GM18951 (cell line): Measurements from ENCODE around the gene HTRA1.

ENCODE experiments used
- POLR2A ChIP-seq: IDR thresholded peaks from 4 replicates; pipeline ENCODE4 v1.6.1; 2011; ENCODE audit warnings: mild to moderate bottlenecking; ENCODE audit not compliant: insufficient read length, insufficient read depth; ENCODE audit errors: extremely low read depth
- in situ Hi-C: fragments of 300-500 bp; cut with MboI; formaldehyde crosslinking; loops from one replicate; pipeline ENCODE4 v1.12.0; 2022; ENCODE audit warnings: low sequenced_read_pairs, mixed read lengths, inconsistent platforms; ENCODE audit not compliant: unreplicated experiment

HTRA1 gene

DNA sequence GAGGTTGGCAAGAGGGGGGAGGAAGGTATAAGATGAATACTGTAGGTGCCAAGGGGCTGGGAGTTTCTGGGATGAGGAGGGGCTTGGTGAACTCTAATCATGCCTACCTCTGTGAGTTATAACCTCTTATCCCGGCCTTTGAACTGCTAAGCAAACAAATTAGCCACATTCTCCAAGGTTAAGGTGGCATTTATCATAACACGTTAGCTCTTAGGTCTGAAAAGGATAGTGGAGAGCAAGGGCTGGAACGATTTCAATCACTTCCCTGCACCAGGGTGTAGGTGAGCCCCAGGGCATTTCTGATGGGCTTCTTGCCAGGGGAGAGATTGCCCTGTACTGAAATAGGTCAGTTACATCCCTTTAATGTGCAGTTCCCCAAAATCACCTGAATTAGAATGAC, 70.6 kb downstream of the HTRA1 start:
- in situ Hi-C loops: no loop called here
- no peak for TF ChIP-seq POLR2A

DNA sequence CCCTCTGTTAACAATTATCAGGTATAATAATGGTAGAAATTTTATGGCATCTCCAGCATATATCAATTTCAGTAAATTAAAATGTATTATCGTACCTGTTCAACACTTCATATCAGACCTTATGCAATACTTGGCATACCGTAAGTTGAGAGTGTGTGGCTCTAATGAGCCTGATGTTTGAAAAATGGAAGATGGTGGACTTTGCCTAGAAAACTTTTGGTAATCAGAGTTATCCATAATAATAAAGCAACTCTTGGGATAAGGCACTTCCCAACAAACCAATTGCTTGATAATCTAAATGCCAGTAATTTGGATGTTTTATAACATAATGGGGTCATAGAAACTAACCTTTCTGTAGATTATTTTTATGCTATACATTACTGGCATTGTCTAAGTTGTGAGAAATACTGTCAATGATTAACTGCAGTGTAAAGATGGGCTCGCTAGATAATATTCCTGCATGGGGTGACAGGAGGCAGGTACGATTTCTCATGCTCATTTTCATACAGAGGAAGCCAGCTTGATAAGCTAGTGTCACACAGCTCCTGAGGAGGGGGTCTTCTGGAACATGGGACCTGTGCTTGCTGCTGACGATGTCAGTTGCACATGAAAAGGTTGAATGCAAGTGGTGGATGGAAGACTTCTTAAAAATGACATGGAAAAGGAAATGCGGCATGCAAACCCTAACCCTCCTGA, 71.4 kb downstream of the HTRA1 start:
- TF ChIP-seq POLR2A: no peak
- in situ Hi-C loops: no loop called here

DNA sequence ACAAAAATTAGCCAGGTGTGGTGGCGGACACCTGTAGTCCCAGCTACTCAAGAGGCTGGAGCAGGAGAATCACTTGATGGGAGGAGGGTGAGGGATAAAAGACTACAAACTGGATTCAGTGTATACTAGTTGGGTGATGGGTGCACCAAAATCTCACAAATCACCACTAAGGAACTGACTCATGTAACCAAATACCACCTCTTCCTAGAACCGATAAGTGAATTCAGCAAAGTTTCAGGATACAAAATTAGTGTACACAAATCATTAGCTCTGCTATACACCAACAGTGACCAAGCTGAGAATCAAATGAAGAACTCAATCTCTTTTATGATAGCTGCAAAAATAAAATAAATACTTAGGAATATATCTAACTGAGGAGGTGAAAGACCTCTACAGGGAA, 76.2 kb downstream of the HTRA1 start:
- in situ Hi-C loops: no loop called here
- TF ChIP-seq POLR2A: no peak

DNA sequence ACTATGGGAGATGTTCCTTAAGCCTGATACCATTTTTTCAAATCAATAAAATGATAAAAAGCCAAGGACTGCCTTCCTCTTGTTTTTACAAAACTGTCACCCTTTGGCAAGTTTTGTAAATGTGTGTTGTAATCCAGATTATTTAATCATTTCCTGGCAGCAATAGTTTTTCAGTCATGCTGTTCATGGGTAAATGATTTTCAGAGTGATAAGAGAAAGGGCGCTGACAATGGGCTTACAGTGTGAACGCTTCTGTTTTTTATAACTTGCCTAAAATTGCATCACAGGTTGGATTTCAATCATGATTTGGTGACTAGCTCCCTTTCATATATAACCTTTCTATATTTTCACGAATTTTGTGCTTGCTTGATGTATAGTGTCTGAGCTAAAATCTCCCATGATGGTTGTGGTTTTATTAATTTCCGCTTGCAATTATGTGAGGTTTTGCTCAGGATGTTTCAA, 80.2 kb downstream of the HTRA1 start:
- in situ Hi-C loops: no loop called here
- TF ChIP-seq POLR2A: no peak

DNA sequence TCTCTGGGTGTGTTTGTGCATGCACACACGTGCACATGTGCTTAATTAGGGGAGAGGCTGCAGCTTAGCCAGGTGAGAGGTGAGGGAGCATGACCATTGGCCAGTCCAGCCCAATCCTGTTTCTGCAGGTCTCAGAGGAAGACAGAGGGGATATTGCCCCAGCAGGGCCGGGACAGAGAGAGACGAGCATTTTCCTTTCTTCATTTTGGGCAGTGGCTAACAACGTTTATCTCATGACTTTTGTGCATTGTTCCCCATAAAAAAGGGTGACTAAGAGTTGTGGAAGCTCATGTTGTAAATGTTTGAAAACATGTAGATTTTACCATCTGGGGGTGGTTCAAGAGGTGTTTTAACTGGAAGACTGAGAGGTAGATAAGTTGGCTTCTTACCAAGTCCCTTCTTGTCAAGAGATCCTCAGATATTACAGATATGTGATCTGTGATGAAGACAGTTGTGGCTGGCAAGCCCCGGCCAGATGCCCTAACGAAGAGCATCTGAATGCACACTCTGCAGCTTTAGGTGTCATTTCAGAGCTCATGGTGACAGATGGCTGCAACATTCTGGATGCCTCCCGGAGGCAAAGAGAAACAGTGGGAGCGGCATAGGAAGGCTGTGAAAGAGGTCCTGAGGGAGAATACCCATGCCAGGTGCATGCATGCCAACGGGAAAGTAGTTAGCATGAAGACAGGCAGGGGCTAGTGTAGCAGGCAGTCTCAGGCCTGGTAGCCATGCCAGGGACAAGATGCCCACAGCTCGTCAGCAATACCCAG, 82.5 kb downstream of the HTRA1 start:
- TF ChIP-seq POLR2A: no peak

DNA sequence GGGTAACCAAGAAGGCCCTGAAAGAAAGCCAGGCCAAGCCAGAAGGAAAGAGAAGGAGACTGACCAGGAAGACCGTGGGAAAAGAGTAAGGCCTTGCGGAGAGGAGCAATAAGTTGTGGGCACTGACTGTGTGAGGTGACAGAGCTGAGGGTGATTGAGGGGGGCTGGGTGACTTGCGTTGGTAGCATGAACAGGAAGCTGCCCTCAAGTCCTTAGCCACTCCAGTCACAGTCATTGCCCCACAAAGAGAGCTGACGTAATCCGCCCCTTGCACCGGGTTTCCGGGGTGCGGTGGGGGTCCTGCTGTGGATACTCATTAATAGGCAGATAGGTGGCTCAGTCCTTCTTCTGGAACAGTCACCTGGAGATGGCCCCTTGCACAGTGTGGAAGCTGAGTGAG, 83.1 kb downstream of the HTRA1 start:
- TF ChIP-seq POLR2A: no peak
- in situ Hi-C loops: no loop called here

More for the DNA sequence above, 82.5 kb downstream of the HTRA1 start:
- in situ Hi-C loops: no loop called here

DNA sequence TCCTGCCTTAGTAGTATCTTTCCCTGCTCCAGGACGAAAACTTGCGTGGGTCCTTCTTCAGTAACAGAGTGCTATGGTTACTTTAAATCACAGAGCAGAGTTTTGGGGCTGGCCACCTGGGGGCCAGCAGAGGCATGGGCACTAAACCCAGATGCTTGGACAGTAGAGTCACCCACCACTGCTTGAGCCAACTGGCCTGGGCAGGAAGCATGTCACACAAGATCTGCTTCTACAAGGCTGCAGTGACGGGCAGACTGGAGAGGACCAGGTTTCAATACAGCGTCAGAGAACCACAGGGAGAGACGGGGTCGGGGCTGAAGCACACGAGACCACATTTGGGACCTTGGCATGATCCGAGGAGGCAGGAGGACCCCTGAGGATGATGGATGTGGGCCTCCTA, 84.9 kb downstream of the HTRA1 start:
- in situ Hi-C loops: no loop called here
- TF ChIP-seq POLR2A: no peak

DNA sequence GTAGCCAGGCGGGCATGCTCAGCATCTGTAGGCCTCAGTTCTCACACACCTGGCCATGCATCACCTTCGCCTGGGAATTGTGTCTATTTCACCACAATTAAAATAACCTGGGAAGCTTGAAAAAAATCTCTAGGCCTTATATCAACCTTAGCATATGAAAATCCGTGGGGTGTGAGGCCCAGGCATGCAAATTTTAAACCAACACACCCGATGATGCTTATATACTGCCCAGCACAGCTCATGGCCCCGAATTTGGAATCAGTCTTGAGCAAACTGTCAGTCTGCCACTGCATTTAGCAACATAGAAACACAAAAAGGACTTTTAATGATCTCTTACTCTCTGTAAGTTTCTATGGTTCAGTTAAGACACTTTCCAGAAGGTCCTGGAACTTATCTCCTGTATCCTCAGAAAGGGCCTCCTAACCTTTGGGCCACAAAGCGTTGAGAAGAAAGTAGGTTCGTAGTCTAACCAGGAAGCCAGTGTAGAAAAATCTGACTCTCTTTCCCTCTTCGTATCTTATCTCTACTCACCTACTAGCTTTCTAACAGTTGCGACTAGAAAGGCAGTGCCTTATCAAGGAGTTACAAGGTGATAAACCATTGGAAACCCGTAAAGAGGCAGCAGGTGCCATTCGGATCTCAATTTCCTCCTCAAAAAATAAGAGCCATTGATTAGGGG, 87.2 kb downstream of the HTRA1 start:
- in situ Hi-C loops: no loop called here

DNA sequence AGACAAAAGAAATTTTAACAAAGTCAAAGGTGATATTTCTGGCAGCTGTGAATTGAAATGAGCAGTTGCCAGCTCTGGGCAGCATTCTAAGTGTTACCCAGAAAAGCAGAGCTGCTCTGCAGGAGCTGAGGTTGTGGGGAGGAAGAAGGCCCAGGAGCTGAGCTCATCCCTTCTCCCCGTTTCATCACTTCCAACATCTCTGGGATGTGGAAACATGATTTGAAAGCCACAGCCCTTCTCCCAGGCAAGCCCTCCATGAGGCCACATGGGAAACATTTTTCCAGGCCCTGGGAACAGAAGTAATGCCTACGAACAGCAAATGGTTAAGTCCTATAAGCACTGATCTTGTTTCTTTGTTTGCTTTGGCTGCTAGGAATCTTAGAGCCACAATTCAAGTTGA, 88.3 kb downstream of the HTRA1 start:
- in situ Hi-C loops: no loop called here
- TF ChIP-seq POLR2A: no peak

More for the DNA sequence above, 87.2 kb downstream of the HTRA1 start:
- no peak for TF ChIP-seq POLR2A

DNA sequence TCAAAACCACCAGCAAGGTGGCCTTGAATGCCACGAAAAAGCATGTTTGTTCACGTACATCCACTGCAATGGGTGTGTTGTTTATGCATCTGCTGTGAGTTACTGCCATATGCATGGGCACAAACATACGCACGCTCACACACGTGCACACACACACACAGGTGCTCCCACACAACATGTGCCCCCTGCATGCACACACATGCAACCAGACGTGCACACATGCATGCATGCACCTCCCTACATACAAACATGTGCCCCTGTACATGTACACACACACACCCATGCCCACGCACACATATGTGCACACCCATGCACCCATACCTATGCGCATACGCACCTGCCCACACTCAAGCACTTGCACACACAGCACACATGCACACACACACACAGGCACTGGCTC, 89.1 kb downstream of the HTRA1 start:
- TF ChIP-seq POLR2A: no peak
- in situ Hi-C loops: no loop called here

DNA sequence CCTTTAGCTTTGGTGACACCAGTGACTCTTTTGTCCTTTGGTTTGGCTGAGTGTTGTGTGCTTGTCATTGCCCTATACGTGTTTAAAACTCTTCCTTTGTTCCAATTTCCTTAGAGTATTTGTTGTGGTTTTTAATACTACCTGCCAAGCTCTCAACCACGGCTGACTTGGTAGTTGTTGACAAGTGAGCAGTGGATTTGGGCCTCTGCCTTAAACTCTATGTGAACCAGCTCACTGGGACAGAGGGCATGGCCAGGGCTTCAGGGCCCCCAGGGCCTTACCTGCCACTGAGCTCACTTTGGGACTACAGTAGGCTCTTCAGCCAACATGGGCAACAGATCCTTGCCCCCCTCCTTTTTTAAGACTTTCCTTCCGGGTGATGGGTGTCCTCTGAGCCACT, 89.6 kb downstream of the HTRA1 start:
- TF ChIP-seq POLR2A: no peak
- in situ Hi-C loops: no loop called here

DNA sequence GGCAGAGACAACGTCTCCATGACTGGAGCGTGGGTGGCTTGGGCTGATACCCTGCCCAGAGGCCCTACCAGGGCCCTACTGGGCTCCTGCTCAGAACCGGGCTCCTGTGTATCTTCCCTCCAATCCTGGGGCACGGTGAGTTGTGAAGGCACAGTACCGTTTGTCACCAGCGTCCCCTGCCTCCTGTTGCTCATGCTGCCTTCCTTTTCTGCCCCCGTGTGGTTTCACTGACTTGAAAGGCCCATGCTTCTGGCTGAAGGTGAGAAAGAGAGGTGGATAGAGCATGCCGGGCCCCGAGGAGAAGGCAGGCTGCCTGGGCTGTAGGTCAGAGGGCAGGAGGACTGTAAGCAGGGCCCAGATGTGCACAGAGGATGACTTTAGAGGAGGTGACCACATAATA, 90.1 kb downstream of the HTRA1 start:
- in situ Hi-C loops: no loop called here
- no peak for TF ChIP-seq POLR2A

DNA sequence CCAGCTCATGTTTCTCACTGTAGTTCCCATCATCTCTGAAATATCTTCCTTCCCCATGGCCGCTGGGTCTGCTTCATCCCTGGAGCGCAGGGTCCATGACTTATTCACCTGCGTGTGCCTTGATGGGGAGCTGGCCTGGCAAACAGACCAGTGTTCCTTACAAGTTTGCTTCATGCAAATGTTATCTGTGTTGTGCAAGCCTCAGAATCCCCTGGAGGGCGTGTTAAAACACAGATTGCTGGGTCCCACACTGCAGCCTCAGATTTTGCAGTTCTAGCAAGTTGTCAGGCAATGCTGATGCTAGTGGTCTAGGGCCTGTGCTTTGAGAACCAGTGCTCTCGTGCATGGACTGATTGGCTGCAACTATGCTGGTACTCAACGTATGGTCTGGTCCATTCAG, 92.0 kb downstream of the HTRA1 start:
- TF ChIP-seq POLR2A: no peak
- in situ Hi-C loops: no loop called here
